Gastroesophageal sphincter (tissue), 4 donors: Measurements from ENCODE around the gene NFYC. TPM values are rescaled to one million over a fixed set of nuclear protein-coding genes. Genes with fewer than 3 reads are reported as not detected.
A peak's percentile ranks its signal among the peaks of the same experiment; 100 is the strongest.

ENCODE experiments used
- ATAC-seq: fragments of 150-250 bp; one replicate; pipeline ENCODE4 v1.9.1; 2016; ENCODE audit warnings: mild to moderate bottlenecking, moderate library complexity
- H3K27ac ChIP-seq, 4 donors: fragments of 200-600 bp; sonication (generic) in 3 of 4; 1 replicate in 3 of 4; 2 replicates in 1 of 4; pipeline ENCODE4 v1.5.1; 2016 to 2019
- H3K27me3 ChIP-seq: fragments of 200-600 bp; sonication (generic); one replicate; pipeline ENCODE4 v1.5.1; 2019
- H3K36me3 ChIP-seq, 2 donors: fragments of 200-600 bp; sonication (generic); one replicate each; pipeline ENCODE4 v1.5.1; 2019; ENCODE audit warnings: control low read depth in 1 of 2
- H3K4me1 ChIP-seq, 3 donors: fragments of 200-600 bp; sonication (generic); 1 replicate in 2 of 3; 2 replicates in 1 of 3; pipeline ENCODE4 v1.5.1; 2016 to 2019; ENCODE audit warnings: control low read depth in 2 of 3
- H3K4me3 ChIP-seq, 2 donors: fragments of 200-600 bp; sonication (generic); one replicate each; pipeline ENCODE4 v1.5.1; 2019; ENCODE audit warnings: mild to moderate bottlenecking in 1 of 2, moderate library complexity in 1 of 2
- H3K9me3 ChIP-seq, 3 donors: fragments of 200-600 bp; sonication (generic); one replicate each; pipeline ENCODE4 v1.5.1; 2017 to 2019; ENCODE audit warnings: control low read depth in 2 of 3
- CTCF ChIP-seq, 4 experiments: fragments of 200-600 bp in 2 of 4; fragments of 450-650 bp in 2 of 4; sonication (generic) in 1 of 4; IDR thresholded peaks; one replicate each; pipeline ENCODE4 v1.5.1; 2017 to 2019; ENCODE audit warnings: antibody characterized with exemption in 4 of 4, mild to moderate bottlenecking in 2 of 4, moderate library complexity in 2 of 4
- EP300 ChIP-seq: sonication (generic); formaldehyde crosslinking; IDR thresholded peaks from one replicate; pipeline ENCODE4 v1.6.1; 2017; ENCODE audit warnings: antibody characterized with exemption, mild to moderate bottlenecking
- POLR2A ChIP-seq, 2 donors: fragments of 450-650 bp; IDR thresholded peaks; one replicate each; pipeline ENCODE4 v1.6.1; 2017; ENCODE audit warnings: antibody characterized with exemption in 2 of 2, mild to moderate bottlenecking in 2 of 2, moderate library complexity in 1 of 2
- POLR2AphosphoS5 ChIP-seq: sonication (generic); formaldehyde crosslinking; IDR thresholded peaks from one replicate; pipeline ENCODE4 v1.6.1; 2017; ENCODE audit warnings: antibody characterized with exemption
- WGBS, 2 donors: methylation state at CpG; one replicate each; pipeline ENCODE4 v1.1.5; 2018; ENCODE audit warnings: low coverage in 1 of 2; 5-methylcytosine and 5-hydroxymethylcytosine counted together
- total RNA-seq, 4 donors: library from RNA; depleted of rRNA; stranded (reverse); fragments of >200 nt; gene quantifications; one replicate each; pipeline ENCODE4 v1.1.0, GENCODE V29; 2016

NFYC gene
- total RNA-seq, 4 donors from 2014 or later: 32.4 to 54.2 (median 46.5) TPM

- ATAC-seq: no peak
- Histone ChIP-seq H3K36me3 (no peaks in the 10 kb centered on the region), H3K27me3 (no peaks in the 10 kb centered on the region), H3K9me3 (no peaks in the 10 kb centered on the region), H3K4me3 (no peak overlapping the region), H3K27ac (no peak overlapping the region), H3K4me1 (peaks cover 4 to 29% (median 15%) of the 10 kb centered on the region in 3 donors)
- 72% methylated on average over 4 of the region's 5 CpGs; no CpG with 5 or more reads in 1 of the 2 donors for WGBS, 2 donors
- TF ChIP-seq EP300 (no peak), CTCF (IDR thresholded peaks at IDR 0.05) (no peak), POLR2AphosphoS5 (no peak), POLR2A (IDR thresholded peaks at IDR 0.05) (no peak)
Measured at GRCh38 chr1:40810927-40811326, 119.4 kb downstream of the NFYC start.

GRCh38 chr1:40815420-40815819 is 123.9 kb downstream of the NFYC start:
- no peak for ATAC-seq
- WGBS, 2 donors: 65 to 72% methylated on average over 6 to 9 of the region's 9 CpGs
- Histone ChIP-seq H3K27ac (no peak overlapping the region), H3K4me3 (no peak overlapping the region), H3K9me3 (no peaks in the 10 kb centered on the region), H3K4me1 (peaks cover 0 to 19% (median 4%) of the 10 kb centered on the region in 3 donors), H3K27me3 (no peaks in the 10 kb centered on the region), H3K36me3 (peaks cover 0 to 34% of the 10 kb centered on the region in 2 donors)
- TF ChIP-seq EP300 (no peak), POLR2A (IDR thresholded peaks at IDR 0.05) (no peak), POLR2AphosphoS5 (no peak), CTCF (IDR thresholded peaks at IDR 0.05) (no peak)

- Histone ChIP-seq H3K27me3 (no peaks in the 10 kb centered on the region), H3K36me3 (peaks cover 0 to 56% of the 10 kb centered on the region in 2 donors), H3K4me3 (peak overlapping the region in 1 of 2 donors; percentile 43), H3K27ac (peak overlapping the region in 1 of 4 donors; percentile 13), H3K9me3 (no peaks in the 10 kb centered on the region), H3K4me1 (peaks cover 0 to 42% (median 4%) of the 10 kb centered on the region in 3 donors)
- WGBS, 2 donors: 89 to 100% methylated on average over 1 to 8 of the region's 19 CpGs
- no peak for ATAC-seq
- TF ChIP-seq CTCF (IDR thresholded peaks at IDR 0.05): no peak
- TF ChIP-seq POLR2A (IDR thresholded peaks at IDR 0.05): no peak
- TF ChIP-seq EP300: no peak
- TF ChIP-seq POLR2AphosphoS5: no peak
Measured at GRCh38 chr1:40817791-40818263, 126.3 kb downstream of the NFYC start.

- Histone ChIP-seq H3K27ac (peak overlapping the region in 1 of 4 donors; percentile 13), H3K4me3 (peak overlapping the region in 1 of 2 donors; percentile 43), H3K36me3 (peaks cover 0 to 57% of the 10 kb centered on the region in 2 donors), H3K4me1 (peaks cover 0 to 48% (median 4%) of the 10 kb centered on the region in 3 donors), H3K27me3 (no peaks in the 10 kb centered on the region), H3K9me3 (no peaks in the 10 kb centered on the region)
- WGBS, 2 donors: 8% methylated on average over 2 of the region's 59 CpGs; no CpG with 5 or more reads in 1 of the 2 donors
- peak; percentile 54 for ATAC-seq
- TF ChIP-seq EP300 (no peak), CTCF (IDR thresholded peaks at IDR 0.05) (no peak), POLR2A (IDR thresholded peaks at IDR 0.05) (no peak), POLR2AphosphoS5 (no peak)
Measured at GRCh38 chr1:40818264-40818961, 126.9 kb downstream of the NFYC start.

GRCh38 chr1:40819101-40819500 is 127.6 kb downstream of the NFYC start:
- Histone ChIP-seq H3K9me3 (no peaks in the 10 kb centered on the region), H3K27me3 (no peaks in the 10 kb centered on the region), H3K27ac (no peak overlapping the region), H3K4me1 (peaks cover 0 to 55% (median 8%) of the 10 kb centered on the region in 3 donors), H3K36me3 (peaks cover 0 to 57% of the 10 kb centered on the region in 2 donors), H3K4me3 (peak overlapping the region in 1 of 2 donors; percentile 43)
- ATAC-seq: no peak
- 66 to 68% methylated on average over 12 to 13 of the region's 26 CpGs for WGBS, 2 donors
- TF ChIP-seq POLR2AphosphoS5 (no peak), EP300 (no peak), POLR2A (IDR thresholded peaks at IDR 0.05) (no peak), CTCF (IDR thresholded peaks at IDR 0.05) (no peak)
